SK-N-MC (cell line): ENCODE measurements around the gene LCN9.

Experiments
- EZH2 ChIP-seq: fragments of 200-600 bp; sonication (generic); IDR thresholded peaks from one replicate; pipeline ENCODE4 v1.6.1; 2017; ENCODE audit warnings: antibody characterized with exemption
- FOXP2 ChIP-seq: optimal IDR thresholded peaks from 2 replicates; pipeline ENCODE3; 2011; ENCODE audit warnings: mild to moderate bottlenecking, moderate library complexity; ENCODE audit not compliant: insufficient read depth; ENCODE audit errors: extremely low read length, control extremely low read depth
- POLR2AphosphoS5 ChIP-seq: IDR thresholded peaks from 2 replicates; pipeline ENCODE4 v1.6.1; 2012; ENCODE audit warnings: mild to moderate bottlenecking, low read depth, low read length, borderline replicate concordance

DNA sequence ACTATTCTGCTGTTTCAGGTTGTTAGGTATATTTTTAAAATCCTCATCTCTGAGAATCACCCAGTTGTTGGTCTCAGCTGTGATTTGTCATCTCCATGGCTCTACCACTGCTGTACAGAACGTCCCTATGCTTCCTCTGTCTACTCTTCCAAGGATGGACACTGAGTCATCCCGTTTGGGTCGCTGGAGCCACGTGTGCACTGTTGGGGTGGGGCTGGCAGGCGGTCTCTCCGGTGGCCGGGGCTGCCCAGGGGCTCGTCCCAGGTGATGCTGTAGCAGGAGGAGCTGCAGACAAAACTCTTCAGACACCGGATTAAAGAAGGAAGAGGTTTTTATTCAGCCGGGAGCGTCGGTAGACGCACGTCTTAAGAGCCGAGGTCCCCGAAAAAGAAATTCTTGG is 16.9 kb downstream of the LCN9 start:
- TF ChIP-seq EZH2 = no peak
- TF ChIP-seq POLR2AphosphoS5 = no peak
- no peak for TF ChIP-seq FOXP2
